ENCODE data around the gene TUSC7. TPM values are rescaled to one million over a fixed set of nuclear protein-coding genes. Genes with fewer than 3 reads are reported as not detected.

The TUSC7 gene
- not detected for total RNA-seq
- long read RNA-seq = 0 reads

DNA sequence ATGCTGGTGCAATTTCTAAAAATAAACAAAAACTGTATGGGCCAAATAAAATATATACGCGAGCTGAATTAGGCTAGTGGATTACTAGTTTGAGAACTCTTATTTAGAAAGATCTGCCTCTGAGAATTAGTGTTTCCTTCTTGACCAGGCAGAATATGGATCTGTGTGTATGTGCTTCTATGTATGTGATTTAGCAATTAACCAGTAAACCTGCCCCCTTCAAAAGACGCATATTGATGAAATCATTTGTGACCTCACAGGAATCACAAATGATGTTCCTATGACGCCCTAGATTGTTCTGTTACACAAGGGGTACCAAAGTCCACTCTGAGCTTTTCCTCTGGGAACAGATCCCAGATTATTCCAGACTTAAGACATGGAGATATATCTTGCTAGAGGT lies at the start of gene TUSC7:
Gene TUSC7 (plus strand): TSS at position 301 of the 400 bp plus-strand sequence.
- Histone ChIP-seq H3K4me1 (no peaks in the 10 kb centered on the region), H3K27me3 (no peaks in the 10 kb centered on the region), H3K9me3 (no peaks in the 10 kb centered on the region), H3K36me3 (no peaks in the 10 kb centered on the region), H3K27ac (no peak within 1 kb of the TSS), H3K4me3 (no peak within 1 kb of the TSS)
- intact Hi-C loops (cut with DNase I) = no loop called here
- DNase-seq (no peak), ATAC-seq (no peak)
- TF ChIP-seq CTCF (IDR thresholded peaks at IDR 0.05) = no peak
- no peak for TF ChIP-seq POLR2A (IDR thresholded peaks at IDR 0.05)
- 57% methylated on average over 4 of the region's 4 CpGs for WGBS (ENCODE audit: insufficient coverage, low coverage, low lambda C conversion rate, missing lambda C conversion rate)

- no peaks in the 10 kb centered on the region for H3K27me3 ChIP-seq
- no peaks in the 10 kb centered on the region for H3K36me3 ChIP-seq
- H3K4me3 ChIP-seq = no peak overlapping the region
- intact Hi-C loops (cut with DNase I) = no loop called here
- no peaks in the 10 kb centered on the region for H3K9me3 ChIP-seq
- no peak overlapping the region for H3K27ac ChIP-seq
- WGBS (ENCODE audit: insufficient coverage, low coverage, low lambda C conversion rate, missing lambda C conversion rate) = 57% methylated on average over 1 of the region's 1 CpG
- no peak for ATAC-seq
- TF ChIP-seq CTCF (IDR thresholded peaks at IDR 0.05) (no peak), POLR2A (IDR thresholded peaks at IDR 0.05) (no peak)
- H3K4me1 ChIP-seq = no peaks in the 10 kb centered on the region
- no peak for DNase-seq
These were observed 48.4 kb upstream of the TUSC7 start for GRCh38 chr3:116661196-116661595.

DNA sequence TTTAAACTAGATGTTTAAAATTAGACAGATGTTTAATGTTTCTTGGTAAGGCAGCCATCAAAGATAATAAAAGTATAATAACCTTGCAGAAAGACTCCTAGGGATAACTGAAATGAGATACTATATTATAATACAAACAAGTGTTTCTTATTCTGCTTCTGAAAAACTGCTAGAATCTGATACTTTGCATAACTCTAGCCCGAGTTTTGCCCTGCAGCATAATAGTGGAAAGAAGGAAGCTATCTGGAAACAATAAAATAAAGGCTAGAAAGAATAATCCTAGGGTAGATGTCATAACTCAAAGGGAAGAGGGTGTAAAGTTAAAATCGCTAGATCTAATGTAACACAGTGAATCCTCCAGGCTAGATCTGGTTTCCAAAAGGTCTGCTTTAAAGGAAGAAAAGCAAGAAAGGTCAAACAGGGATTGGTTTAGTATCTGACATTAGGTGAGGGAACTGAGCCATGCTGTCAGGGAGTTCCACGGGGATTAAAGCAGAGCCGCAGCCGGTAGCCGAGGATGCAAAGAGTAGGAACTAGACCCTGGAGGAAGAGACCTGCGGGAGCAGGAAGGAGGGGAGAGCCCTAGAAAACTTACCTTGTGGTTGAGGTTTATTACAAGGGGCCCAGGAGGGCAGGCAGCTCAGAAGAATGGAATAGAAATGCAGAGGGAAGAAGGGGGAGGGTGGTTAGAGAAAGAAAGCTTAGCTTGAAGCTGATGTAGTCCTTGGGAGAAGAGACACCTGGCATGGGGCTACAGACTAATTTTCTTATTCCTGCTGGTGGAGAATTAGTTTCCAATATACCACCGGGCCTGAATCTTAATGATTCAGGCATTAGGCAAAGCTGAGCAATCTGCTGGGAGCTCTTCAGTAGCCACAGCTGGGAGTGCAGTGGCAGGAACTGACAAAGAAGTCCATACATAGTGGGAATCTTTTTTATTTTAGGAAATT lies 46.1 kb upstream of the TUSC7 start:
- ATAC-seq (no peak), DNase-seq (no peak)
- no peak overlapping the region for H3K27ac ChIP-seq
- H3K9me3 ChIP-seq = no peaks in the 10 kb centered on the region
- TF ChIP-seq POLR2A (IDR thresholded peaks at IDR 0.05) (no peak), CTCF (IDR thresholded peaks at IDR 0.05) (no peak)
- 25% methylated on average over 8 of the region's 8 CpGs for WGBS (ENCODE audit: insufficient coverage, low coverage, low lambda C conversion rate, missing lambda C conversion rate)
- H3K27me3 ChIP-seq = no peaks in the 10 kb centered on the region
- intact Hi-C loops (cut with DNase I) = no loop called here
- H3K4me3 ChIP-seq = no peak overlapping the region
- H3K4me1 ChIP-seq = no peaks in the 10 kb centered on the region
- no peaks in the 10 kb centered on the region for H3K36me3 ChIP-seq

- H3K4me1 ChIP-seq = no peaks in the 10 kb centered on the region
- TF ChIP-seq CTCF (IDR thresholded peaks at IDR 0.05) (no peak), POLR2A (IDR thresholded peaks at IDR 0.05) (no peak)
- H3K27me3 ChIP-seq = no peaks in the 10 kb centered on the region
- intact Hi-C loops (cut with DNase I) = no loop called here
- H3K9me3 ChIP-seq = no peaks in the 10 kb centered on the region
- H3K27ac ChIP-seq = no peak overlapping the region
- no peak overlapping the region for H3K4me3 ChIP-seq
- H3K36me3 ChIP-seq = no peaks in the 10 kb centered on the region
- ATAC-seq (no peak), DNase-seq (no peak)
These were observed 42.3 kb upstream of the TUSC7 start for GRCh38 chr3:116667324-116667723.

Data from right lobe of liver (tissue), 6 donors.